DMS153 treated with DMSO at 0.1 percent for 48 hours (cell line): ENCODE results near the gene LY6G6F.
A peak's percentile ranks its signal among the peaks of the same experiment; 100 is the strongest.

Experiments used
- DNase-seq: peaks from one replicate; lab custom pipeline; 2025; ENCODE audit not compliant: unreplicated experiment; lab: John Stamatoyannopoulos, UW

LY6G6F gene

DNA sequence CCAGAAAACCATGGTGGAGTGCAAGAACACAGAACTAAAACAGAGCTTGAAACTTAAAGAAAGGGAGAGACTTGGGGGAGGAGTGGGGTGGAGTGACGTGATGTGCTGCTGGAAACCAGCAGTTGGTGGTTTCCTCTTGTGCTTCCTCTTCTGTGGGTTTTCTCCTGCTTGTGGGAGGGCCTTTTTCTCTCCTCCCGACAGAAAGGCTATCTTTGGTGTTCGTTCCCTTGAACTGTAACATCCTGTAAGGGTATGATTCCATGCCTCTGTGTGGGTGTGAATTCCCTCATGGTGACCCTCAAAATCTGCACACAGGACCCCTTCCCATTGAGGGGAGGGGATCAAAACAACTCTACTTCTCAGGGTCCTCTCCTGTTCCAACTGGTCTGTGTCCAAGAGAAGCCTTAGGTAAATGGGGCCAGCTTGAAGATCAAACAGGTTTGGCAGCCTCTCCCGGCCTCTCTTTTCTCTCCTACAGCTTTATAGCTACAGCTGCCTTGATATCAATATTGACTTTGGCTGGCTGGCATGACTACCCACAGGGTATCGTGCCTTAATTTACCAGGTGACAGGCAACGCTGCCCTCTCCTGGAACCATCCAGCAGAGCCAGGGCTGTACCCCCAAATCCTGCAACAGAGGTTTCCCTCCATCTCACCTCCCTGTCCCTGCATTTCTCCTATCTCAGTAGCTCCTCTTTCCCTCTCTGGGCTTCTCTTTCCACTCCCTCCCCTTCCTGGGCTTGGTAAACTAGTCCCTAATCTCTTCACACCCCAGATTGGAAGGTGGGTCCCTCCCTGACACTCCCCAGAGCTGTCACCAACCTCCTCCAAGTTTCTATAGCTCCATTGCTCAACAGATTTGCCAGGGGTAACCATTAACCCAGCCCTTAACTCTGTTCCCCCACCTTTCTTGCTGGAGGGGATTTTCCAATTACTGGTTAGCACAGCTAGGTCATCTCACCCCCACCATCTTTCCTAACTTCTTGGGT lies 31.6 kb downstream of the LY6G6F start:
- DNase-seq, result peak; percentile 92

DNA sequence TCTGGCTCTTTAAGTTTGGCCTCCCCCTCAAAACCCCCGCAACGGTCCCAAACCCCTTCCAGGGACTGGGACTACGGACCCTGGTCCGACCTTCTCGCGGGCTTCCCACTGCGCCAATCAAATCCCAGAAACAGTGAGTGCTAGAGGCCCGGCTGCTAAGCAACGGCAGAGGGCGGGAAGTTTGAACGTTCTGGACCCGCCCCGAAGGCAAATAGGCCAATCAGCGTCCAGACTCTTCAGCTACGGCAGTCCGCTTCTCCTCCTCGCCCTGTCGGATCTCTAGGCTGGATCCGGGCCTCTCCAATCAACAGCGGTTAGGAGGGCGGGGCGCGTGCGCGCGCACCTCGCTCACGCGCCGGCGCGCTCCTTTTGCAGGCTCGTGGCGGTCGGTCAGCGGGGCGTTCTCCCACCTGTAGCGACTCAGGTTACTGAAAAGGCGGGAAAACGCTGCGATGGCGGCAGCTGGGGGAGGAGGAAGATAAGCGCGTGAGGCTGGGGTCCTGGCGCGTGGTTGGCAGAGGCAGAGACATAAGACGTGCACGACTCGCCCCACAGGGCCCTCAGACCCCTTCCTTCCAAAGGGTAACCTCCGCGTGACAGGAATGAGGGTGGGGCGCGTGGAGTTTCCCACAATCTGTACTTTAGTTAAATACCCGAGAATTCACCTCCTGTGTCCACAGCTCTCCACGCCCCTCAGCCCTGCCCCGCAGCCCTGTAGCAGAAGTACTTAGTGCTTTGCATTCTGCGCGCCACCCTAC lies 33.2 kb downstream of the LY6G6F start, which contains the start of gene MSH5:
MSH5 (plus strand) TSS at position 367 of the 758 bp plus-strand sequence. CDS start 462 bp downstream, outside the sequence.
- peak; percentile 97 for DNase-seq

DNA sequence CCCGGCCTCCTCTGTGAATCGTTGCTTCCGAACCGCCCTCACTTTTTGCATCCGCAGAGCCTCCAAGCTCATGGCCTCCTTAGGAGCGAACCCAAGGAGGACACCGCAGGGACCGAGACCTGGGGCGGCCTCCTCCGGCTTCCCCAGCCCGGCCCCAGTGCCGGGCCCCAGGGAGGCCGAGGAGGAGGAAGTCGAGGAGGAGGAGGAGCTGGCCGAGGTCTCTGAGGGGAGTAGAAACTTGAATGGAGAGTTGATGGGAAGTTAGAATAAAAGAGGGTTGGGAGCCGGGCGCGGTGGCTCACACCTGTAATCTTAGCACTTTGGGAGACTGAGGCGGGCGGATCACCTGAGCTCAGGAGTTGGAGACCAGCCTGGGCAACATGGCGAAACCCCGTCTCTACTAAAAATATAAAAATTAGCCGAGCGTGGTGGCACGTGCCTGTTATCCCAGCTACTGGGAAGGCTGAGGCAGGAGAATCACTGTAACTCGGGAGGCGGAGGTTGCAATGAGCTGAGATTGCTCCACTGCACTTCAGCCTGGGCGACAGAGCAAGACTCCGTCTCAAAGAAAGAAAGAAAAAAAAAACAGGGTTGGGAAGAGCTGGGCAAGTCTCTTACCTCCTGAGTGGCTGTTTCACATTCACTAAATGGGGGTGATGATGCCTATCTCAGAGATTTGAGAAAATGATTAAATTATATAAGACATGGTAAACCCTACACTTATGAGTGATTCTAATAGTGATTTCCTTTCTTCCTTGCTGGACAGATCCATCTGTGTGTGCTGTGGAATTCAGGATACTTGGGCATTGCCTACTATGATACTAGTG lies 33.9 kb downstream of the LY6G6F start:
- no peak for DNase-seq

DNA sequence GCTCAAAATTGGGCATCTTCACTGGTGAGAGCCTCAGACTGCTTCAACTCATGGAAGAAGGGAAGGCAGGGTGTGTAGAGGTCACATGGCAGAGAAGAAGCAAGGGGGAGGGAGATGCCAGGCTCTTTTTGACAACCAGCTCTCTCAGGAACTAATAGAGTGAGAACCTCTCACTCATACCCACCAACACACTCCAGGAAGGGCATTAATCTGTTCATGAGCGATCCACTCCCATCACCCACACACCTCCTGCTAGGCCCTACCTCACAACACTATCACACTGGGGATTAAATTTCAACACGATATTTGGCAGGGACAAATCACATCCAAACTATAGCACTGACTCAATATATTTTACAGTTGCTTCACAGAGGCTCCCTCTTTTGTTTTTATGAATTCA lies 35.1 kb downstream of the LY6G6F start:
- DNase-seq, result no peak

DNA sequence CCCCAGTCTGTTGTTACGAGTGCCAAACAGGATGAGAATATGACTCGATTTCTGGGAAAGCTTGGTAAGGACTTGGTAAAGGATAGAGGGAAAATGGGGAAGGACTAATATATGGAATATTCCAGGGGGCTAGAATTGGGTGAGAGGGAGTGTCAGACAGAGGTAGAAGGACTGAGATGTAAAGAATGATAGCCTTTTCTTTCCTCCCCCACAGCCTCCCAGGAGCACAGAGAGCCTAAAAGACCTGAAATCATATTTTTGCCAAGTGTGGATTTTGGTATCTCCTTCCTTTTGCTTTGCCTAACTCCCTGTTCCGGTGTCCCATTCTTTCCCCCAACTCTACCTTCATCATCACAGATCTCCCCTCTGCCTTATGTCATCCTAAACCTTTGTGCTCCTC lies 36.2 kb downstream of the LY6G6F start:
- no peak for DNase-seq

DNA sequence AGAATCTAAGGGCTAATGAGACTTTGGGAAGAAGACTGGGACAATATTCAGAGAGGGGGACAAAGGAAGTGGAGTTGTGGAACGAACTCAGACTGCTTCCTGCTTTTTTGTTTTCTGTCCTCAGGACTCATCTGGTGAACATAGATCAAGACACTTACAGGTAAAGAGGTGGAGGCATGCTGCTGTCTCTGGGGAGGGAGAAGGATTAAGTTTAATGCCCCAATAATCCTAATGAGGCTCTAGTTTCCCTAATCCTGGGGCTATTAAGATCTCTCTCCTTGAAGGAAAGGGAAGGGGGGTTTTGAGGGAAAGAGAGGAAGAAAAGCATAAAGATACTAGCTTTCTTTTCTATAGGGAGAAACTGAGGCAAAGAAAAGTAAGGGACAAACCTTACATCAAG lies 37.8 kb downstream of the LY6G6F start:
- no peak for DNase-seq

DNA sequence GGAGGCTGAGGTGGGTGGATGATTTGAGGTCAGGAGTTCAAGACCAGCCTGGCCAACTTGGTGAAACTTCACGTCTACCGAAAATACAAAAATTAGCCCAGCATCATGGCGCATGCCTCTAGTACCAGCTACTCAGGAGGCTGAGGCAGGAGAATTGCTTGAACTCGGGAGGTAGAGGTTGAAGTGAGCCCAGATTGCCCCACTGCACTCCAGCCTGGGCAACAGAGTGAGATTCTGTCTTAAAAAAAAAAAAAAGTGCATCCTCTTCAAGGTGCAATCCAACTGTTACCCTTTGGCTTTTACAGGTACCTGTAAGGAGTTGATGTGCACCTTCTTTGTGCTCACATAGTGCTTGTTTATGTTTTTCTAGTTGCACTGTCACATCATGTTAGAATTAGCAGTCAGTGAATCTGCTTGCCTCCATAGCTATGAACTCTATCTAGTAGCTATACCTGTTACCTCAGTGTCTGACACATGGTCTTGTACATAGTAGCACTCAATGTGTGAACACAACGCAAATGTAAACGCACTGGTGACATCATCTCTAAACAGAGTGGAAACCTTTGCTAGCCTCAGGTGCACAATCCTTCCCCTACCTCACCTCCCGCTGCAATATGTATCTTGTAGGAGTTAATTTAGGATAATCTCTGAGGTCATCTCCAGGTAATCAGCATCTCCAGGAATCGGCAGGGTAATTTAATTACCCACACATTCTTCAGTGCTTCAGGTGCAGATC lies 42.8 kb downstream of the LY6G6F start:
- DNase-seq, result no peak

DNA sequence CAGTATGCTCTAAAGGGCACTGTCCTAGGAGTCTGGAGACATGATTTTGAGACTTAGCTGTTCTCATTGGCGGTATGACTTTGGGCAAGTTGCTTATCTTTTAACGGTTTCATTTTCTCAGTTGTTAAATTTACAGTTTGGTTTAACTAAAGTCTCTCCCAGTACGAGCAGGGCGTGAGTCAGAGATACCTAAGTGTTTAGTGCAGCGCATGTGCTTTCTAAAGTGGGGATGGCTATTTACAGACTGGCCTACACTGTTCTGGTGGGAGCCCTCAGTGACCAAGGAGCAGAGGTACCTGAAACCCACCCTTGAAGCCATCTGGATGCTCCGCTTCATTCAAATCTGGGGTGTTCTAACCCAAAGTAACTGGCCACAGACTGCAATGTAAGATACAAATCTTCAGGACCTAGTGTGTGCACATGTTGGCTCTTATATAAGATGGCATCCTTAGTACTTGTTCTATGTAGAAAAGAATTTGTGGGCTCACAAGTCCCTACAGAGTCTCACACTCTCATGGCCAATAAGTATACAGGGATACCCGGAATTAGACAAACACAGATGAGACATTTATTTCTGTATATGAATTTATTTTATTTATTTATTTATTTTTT lies 43.9 kb downstream of the LY6G6F start:
- no peak for DNase-seq

DNA sequence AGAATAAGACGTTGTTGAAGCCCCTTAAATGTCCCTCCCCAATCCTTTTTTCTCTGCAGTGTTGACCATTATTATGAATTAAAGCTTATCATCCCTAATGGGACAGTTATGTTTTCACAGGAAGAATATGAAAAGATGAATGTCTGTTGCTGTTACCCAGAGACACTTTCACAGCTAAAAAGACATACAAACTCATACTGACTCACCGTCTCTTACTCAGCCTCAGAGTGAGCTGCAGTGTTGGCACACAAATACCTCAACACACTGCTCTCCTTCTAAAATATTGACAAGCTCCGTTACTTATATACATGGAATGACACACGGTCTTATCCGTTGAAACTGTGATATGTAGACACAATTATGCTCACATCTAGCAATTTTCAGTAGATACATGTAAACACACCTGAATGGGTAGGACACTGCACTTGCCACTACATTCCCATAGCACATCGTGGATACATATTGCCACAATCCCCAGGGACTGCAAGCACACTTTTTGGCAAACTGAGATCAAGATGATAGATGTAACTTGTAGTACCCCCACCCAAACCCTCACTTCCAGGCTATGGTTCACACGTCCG lies 46.2 kb downstream of the LY6G6F start:
- no peak for DNase-seq

DNA sequence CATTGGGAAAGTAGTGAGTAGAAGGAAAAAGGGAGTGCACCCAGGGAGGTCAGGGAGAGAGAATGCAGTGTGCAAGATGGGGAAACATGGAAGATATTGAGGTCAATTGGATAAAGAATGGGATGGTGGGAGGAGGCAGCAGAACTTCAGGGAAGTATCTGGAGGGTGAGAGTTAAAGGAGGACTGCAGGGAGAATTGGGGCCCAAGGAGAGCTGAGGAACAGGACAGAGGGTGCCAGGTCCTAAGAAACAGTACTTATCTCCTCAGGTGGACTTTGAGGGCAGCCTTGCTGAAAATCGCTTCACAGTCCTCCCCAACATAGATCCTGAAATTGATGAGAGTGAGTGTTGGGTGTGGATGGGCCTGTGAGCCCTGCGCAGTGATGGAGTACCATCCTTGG lies 51.6 kb downstream of the LY6G6F start:
- no peak for DNase-seq
